NB4 (cell line): ENCODE measurements around the gene CIDEB.

Experiments
- DNase-seq: peaks from one replicate; pipeline ENCODE4 v3.0.0; 2010; ENCODE audit warnings: low read depth
- H3K4me3 ChIP-seq: one replicate; pipeline ENCODE4 v1.5.1; 2011; ENCODE audit warnings: mild to moderate bottlenecking, low read depth, low read length, moderate library complexity
- MAX ChIP-seq: IDR thresholded peaks from 2 replicates; pipeline ENCODE4 v1.6.1; 2011; ENCODE audit warnings: low read depth, low read length
- MYC ChIP-seq: IDR thresholded peaks from 2 replicates; pipeline ENCODE4 v1.6.1; 2011; ENCODE audit warnings: low read depth, low read length
- POLR2A ChIP-seq: IDR thresholded peaks from 2 replicates; pipeline ENCODE4 v1.6.1; 2011; ENCODE audit warnings: mild to moderate bottlenecking; ENCODE audit not compliant: insufficient read length; ENCODE audit errors: extremely low read depth
- TF ChIP-seq, protein P1 (sequence below): IDR thresholded peaks from one replicate; pipeline ENCODE4 v1.5.1; 2012; ENCODE audit warnings: low read depth, low read length

CIDEB gene

DNA sequence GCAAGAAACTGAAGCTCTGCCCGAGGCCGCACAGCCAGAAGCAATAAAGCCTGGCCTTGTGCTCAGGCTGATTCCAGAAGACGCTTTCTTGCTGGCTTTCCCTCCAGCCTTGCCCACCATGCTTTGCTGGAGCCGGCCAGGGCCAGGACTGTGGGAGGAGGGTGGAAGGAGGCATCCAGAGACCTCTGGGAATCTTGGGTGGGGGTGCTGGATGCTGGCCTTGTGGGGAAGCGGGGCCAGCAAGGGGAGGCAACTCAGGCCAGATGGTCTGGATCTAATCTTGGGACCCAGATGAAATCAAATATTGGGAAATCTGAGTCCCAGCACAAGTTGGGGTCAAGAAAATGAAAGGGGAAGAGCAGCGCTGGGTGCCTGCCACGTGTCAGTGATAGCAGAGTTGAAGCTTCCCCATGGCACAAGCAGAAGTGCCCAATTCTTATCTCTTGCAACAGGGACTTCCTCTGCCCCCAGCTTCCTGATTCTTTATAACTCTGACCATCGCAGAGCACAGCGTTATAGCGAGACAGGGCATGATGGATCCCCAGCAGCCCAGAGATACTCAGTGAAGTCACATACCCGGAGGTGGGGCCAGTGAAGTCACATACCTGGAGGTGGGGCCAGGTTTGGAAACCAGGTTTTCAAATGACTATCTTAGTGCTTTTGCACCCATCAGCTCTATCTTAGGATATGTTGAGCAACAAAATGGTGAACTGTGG lies 30.0 kb downstream of the CIDEB start:
- TF ChIP-seq MAX (peak; percentile 99), MYC (peak; percentile 99), POLR2A (no peak)
- TF ChIP-seq, protein P1, sequence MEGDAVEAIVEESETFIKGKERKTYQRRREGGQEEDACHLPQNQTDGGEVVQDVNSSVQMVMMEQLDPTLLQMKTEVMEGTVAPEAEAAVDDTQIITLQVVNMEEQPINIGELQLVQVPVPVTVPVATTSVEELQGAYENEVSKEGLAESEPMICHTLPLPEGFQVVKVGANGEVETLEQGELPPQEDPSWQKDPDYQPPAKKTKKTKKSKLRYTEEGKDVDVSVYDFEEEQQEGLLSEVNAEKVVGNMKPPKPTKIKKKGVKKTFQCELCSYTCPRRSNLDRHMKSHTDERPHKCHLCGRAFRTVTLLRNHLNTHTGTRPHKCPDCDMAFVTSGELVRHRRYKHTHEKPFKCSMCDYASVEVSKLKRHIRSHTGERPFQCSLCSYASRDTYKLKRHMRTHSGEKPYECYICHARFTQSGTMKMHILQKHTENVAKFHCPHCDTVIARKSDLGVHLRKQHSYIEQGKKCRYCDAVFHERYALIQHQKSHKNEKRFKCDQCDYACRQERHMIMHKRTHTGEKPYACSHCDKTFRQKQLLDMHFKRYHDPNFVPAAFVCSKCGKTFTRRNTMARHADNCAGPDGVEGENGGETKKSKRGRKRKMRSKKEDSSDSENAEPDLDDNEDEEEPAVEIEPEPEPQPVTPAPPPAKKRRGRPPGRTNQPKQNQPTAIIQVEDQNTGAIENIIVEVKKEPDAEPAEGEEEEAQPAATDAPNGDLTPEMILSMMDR, result no peak
- DNase-seq, result peak; percentile 91
- no peak overlapping the region for H3K4me3 ChIP-seq

- peak; percentile 16 for DNase-seq
- H3K4me3 ChIP-seq, result no peak overlapping the region
- TF ChIP-seq MYC (no peak), POLR2A (no peak), MAX (no peak)
- TF ChIP-seq, protein P1, result no peak
Measured at GRCh38 chr14:24277071-24277470, 30.7 kb downstream of the CIDEB start.

- H3K4me3 ChIP-seq, result no peak overlapping the region
- peak; percentile 66 for DNase-seq
- TF ChIP-seq, protein P1, result no peak
- TF ChIP-seq MAX (no peak), MYC (no peak), POLR2A (no peak)
Measured at GRCh38 chr14:24274101-24274543, 33.7 kb downstream of the CIDEB start.

DNA sequence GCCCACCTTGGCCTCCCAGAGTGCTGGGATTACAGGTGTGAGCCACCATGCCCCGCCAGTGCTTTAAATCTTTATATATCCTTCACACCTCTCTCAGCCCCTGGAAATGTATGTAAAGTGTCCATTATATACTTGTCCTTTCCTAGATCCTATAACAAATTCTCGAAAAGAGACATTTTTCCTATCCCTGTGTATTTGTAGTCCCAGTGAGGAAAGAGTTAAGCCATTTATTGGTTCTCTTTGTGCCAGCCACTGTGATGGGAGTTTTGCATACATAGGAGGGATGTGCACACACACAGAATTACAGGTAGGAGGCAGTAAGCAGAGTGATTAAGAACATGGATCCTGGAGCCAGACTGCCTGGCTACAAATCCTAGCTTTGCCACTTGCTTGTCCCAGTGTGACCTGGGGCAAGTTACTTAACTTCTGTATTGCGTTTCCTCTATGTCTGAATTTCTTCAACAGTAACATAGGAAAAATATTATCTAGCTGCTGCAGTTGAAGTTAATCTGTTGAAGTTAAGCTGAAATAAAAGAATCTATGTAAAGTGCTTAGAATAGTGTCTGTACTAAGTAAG lies 34.3 kb downstream of the CIDEB start:
- DNase-seq, result peak; percentile 28
- TF ChIP-seq, protein P1, result peak; percentile 1
- TF ChIP-seq POLR2A, result no peak
- H3K4me3 ChIP-seq, result no peak overlapping the region

DNA sequence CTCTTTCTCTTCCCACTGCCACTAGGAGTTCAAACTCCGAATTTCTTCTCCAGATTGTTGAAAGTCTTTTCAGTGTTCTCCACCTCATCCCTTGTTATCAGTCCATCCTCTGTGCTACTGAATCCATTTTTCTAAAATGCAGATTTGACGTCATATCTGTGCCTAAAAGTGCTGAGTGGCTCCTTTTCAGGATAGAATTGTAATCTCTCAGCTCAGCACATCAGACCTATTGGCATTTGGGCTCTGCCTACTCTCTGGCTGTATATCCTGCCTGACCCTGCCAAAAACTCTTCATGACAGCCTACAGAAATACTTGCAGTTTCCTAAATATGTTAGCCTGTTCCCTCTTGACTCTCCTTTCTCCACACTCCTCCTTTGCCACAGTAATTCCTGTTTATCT lies 35.3 kb downstream of the CIDEB start:
- TF ChIP-seq, protein P1, result no peak
- TF ChIP-seq POLR2A, result no peak
- TF ChIP-seq MAX, result no peak
- H3K4me3 ChIP-seq, result no peak overlapping the region
- no peak for DNase-seq
